ENCODE results near the gene TSPAN9. TPM values are rescaled to one million over a fixed set of nuclear protein-coding genes. Genes with fewer than 3 reads are reported as not detected.

Gene TSPAN9
- total RNA-seq, 1 donor = 76.0 TPM

- no peak overlapping the region for H3K4me3 ChIP-seq (ENCODE audit: low read depth, low read length)
- no peak for DNase-seq (ENCODE audit: low read depth)
- no peak for TF ChIP-seq CTCF (IDR thresholded peaks at IDR 0.05; ENCODE audit: insufficient read depth, low read depth, low read length)
These were observed 114.3 kb downstream of the TSPAN9 start for GRCh38 chr12:3191450-3191849.

GRCh38 chr12:3192221-3192620 is 115.0 kb downstream of the TSPAN9 start:
- H3K4me3 ChIP-seq (ENCODE audit: low read depth, low read length) = no peak overlapping the region
- no peak for TF ChIP-seq CTCF (IDR thresholded peaks at IDR 0.05; ENCODE audit: insufficient read depth, low read depth, low read length)
- no peak for DNase-seq (ENCODE audit: low read depth)

- DNase-seq (ENCODE audit: low read depth) = no peak
- H3K4me3 ChIP-seq (ENCODE audit: low read depth, low read length) = no peak overlapping the region
- no peak for TF ChIP-seq CTCF (IDR thresholded peaks at IDR 0.05; ENCODE audit: insufficient read depth, low read depth, low read length)
These were observed 116.0 kb downstream of the TSPAN9 start for GRCh38 chr12:3193131-3193530.

- DNase-seq (ENCODE audit: low read depth) = no peak
- no peak for TF ChIP-seq CTCF (IDR thresholded peaks at IDR 0.05; ENCODE audit: insufficient read depth, low read depth, low read length)
- no peak overlapping the region for H3K4me3 ChIP-seq (ENCODE audit: low read depth, low read length)
These were observed 116.6 kb downstream of the TSPAN9 start for GRCh38 chr12:3193755-3194154.

- no peak for DNase-seq (ENCODE audit: low read depth)
- TF ChIP-seq CTCF (IDR thresholded peaks at IDR 0.05; ENCODE audit: insufficient read depth, low read depth, low read length) = no peak
- H3K4me3 ChIP-seq (ENCODE audit: low read depth, low read length) = no peak overlapping the region
These were observed 118.2 kb downstream of the TSPAN9 start for GRCh38 chr12:3195337-3195736.

GRCh38 chr12:3195859-3196483 is 118.8 kb downstream of the TSPAN9 start:
- TF ChIP-seq CTCF (IDR thresholded peaks at IDR 0.05; ENCODE audit: insufficient read depth, low read depth, low read length) = no peak
- no peak overlapping the region for H3K4me3 ChIP-seq (ENCODE audit: low read depth, low read length)
- no peak for DNase-seq (ENCODE audit: low read depth)

- DNase-seq (ENCODE audit: low read depth) = no peak
- TF ChIP-seq CTCF (IDR thresholded peaks at IDR 0.05; ENCODE audit: insufficient read depth, low read depth, low read length) = no peak
These were observed 119.3 kb downstream of the TSPAN9 start for GRCh38 chr12:3196488-3196887.

More at GRCh38 chr12:3196488-3196887, 119.3 kb downstream of the TSPAN9 start:
- H3K4me3 ChIP-seq (ENCODE audit: low read depth, low read length) = no peak overlapping the region

All from fibroblast of villous mesenchyme (primary cell).